Aorta (tissue), 5 donors: ENCODE results near the gene THTPA. TPM values are rescaled to one million over a fixed set of nuclear protein-coding genes. Genes with fewer than 3 reads are reported as not detected.
A peak's percentile ranks its signal among the peaks of the same experiment; 100 is the strongest.

Experiments used
- ATAC-seq: fragments of 200-7000 bp; cut with Tn5 transposase; one replicate; pipeline ENCODE4 v1.9.1; 2022; ENCODE audit warnings: moderate library complexity; ENCODE audit not compliant: low FRiP score
- DNase-seq, 2 donors: peaks; one replicate each; pipeline ENCODE4 v3.0.0-alpha.2; 2020
- H3K27ac ChIP-seq, 2 donors: one replicate each; pipeline ENCODE4 v1.5.1; 2013; ENCODE audit warnings: low read length in 2 of 2, mild to moderate bottlenecking in 2 of 2, moderate library complexity in 2 of 2, control low read depth in 1 of 2, inconsistent platforms in 1 of 2, low read depth in 1 of 2
- H3K27me3 ChIP-seq, 2 donors: one replicate each; pipeline ENCODE4 v1.6.1; 2013; ENCODE audit warnings: control low read depth in 1 of 2, low read length in 1 of 2, mild to moderate bottlenecking in 1 of 2, moderate library complexity in 1 of 2; ENCODE audit not compliant: insufficient read depth in 2 of 2, control insufficient read depth in 1 of 2
- H3K36me3 ChIP-seq, 2 donors: one replicate each; pipeline ENCODE4 v1.6.1; 2013; ENCODE audit warnings: control low read depth in 1 of 2, low read length in 1 of 2, mild to moderate bottlenecking in 1 of 2; ENCODE audit not compliant: insufficient read depth in 2 of 2, control insufficient read depth in 1 of 2
- H3K4me1 ChIP-seq, 2 donors: one replicate each; pipeline ENCODE4 v1.6.1; 2013; ENCODE audit warnings: low read length in 2 of 2, control low read depth in 1 of 2, mild to moderate bottlenecking in 1 of 2, moderate library complexity in 1 of 2; ENCODE audit not compliant: insufficient read depth in 2 of 2, control insufficient read depth in 1 of 2
- H3K4me3 ChIP-seq, 2 donors: one replicate each; pipeline ENCODE4 v1.5.1; 2013; ENCODE audit warnings: low read length in 2 of 2, control low read depth in 1 of 2, mild to moderate bottlenecking in 1 of 2
- H3K9me3 ChIP-seq: one replicate; pipeline ENCODE4 v1.6.1; 2013; ENCODE audit warnings: mild to moderate bottlenecking, low read length; ENCODE audit not compliant: control insufficient read depth
- WGBS, 2 donors: extraction: QIAGEN DNeasy Blood & Tissue Kit; methylation state at CpG; one replicate each; pipeline ENCODE4 v1.1.7; 2013; 5-methylcytosine and 5-hydroxymethylcytosine counted together
- intact Hi-C, 2 donors: fragments of 100-400 bp; cut with DNase I; formaldehyde crosslinking; loops; one replicate each; pipeline versions ENCODE4 v1.14.2 to v1.15.0; 2022
- polyA plus RNA-seq, 2 donors: library from polyadenylated mRNA; stranded (reverse); fragments of 200-250 nt; gene quantifications; one replicate each; pipeline ENCODE4 v1.2.3, GENCODE V29; 2013
- total RNA-seq, 2 donors: library from RNA; stranded (reverse); fragmentation: NEBNext Ultra II Directional; extraction: Animal tissue kit (Norgen Biotek cat#: 25700); gene quantifications; one replicate each; pipeline ENCODE4 v1.2.1, GENCODE V29; 2021
- donor health status: healthy with polysubstance abuse.
- donor health status: Bipolar disorder and iron deficiency.
- donor health status: DM: no; HTN: no; CAD: no.
- donor health status: DM: no; HTN: no; CAD: no.
- donor health status: DM: yes; HTN: yes; CAD: no.

THTPA gene
- total and polyA plus RNA-seq, 4 donors, result 13.0 to 24.0 (median 13.8) TPM

- DNase-seq (no peak), ATAC-seq (no peak)
- Histone ChIP-seq H3K4me3 (no peak overlapping the region), H3K9me3 (no peaks in the 10 kb centered on the region), H3K27me3 (no peaks in the 10 kb centered on the region), H3K27ac (no peak overlapping the region), H3K36me3 (no peaks in the 10 kb centered on the region), H3K4me1 (no peaks in the 10 kb centered on the region)
- WGBS, 2 donors, result 64 to 66% methylated on average over 10 of the region's 10 CpGs
- intact Hi-C loops, result loop anchor here in 1 of 2 donors (5.0 kb wide), 1 partner anchor 64 kb away; no protein-coding TSS in a partner anchor
Observed at GRCh38 chr14:23546450-23547035, 9.5 kb upstream of the THTPA start.

GRCh38 chr14:23547924-23548323 lies 8.1 kb upstream of the THTPA start:
- DNase-seq (no peak), ATAC-seq (no peak)
- H3K27ac ChIP-seq, result no peak overlapping the region
- no peaks in the 10 kb centered on the region for H3K36me3 ChIP-seq
- no peaks in the 10 kb centered on the region for H3K27me3 ChIP-seq
- no peak overlapping the region for H3K4me3 ChIP-seq
- H3K4me1 ChIP-seq, result no peaks in the 10 kb centered on the region
- 73 to 74% methylated on average over 2 of the region's 2 CpGs for WGBS, 2 donors
- H3K9me3 ChIP-seq, result no peaks in the 10 kb centered on the region
- intact Hi-C loops, result loop anchor here in 1 of 2 donors (5.0 kb wide), 1 partner anchor 66 kb away; no protein-coding TSS in a partner anchor

- H3K4me1 ChIP-seq, result no peaks in the 10 kb centered on the region
- H3K36me3 ChIP-seq, result no peaks in the 10 kb centered on the region
- DNase-seq, result no peak
- intact Hi-C loops, result loop anchor here in 1 of 2 donors (5.0 kb wide), 1 partner anchor 66 kb away; no protein-coding TSS in a partner anchor
- WGBS, 2 donors, result 59% methylated on average over 18 of the region's 18 CpGs
- H3K9me3 ChIP-seq, result no peaks in the 10 kb centered on the region
- H3K4me3 ChIP-seq, result no peak overlapping the region
- H3K27ac ChIP-seq, result no peak overlapping the region
- no peak for ATAC-seq
- no peaks in the 10 kb centered on the region for H3K27me3 ChIP-seq
Observed at GRCh38 chr14:23548351-23549318, 7.4 kb upstream of the THTPA start.

GRCh38 chr14:23550131-23550811 lies 5.8 kb upstream of the THTPA start:
- 42 to 46% methylated on average over 12 of the region's 12 CpGs for WGBS, 2 donors
- no peak overlapping the region for H3K27ac ChIP-seq

GRCh38 chr14:23550812-23551265 lies 5.2 kb upstream of the THTPA start:
- Histone ChIP-seq H3K9me3 (no peaks in the 10 kb centered on the region), H3K36me3 (no peaks in the 10 kb centered on the region), H3K27ac (no peak overlapping the region), H3K4me1 (no peaks in the 10 kb centered on the region), H3K4me3 (peak overlapping the region; percentile 52 to 53), H3K27me3 (no peaks in the 10 kb centered on the region)
- intact Hi-C loops, result loop anchor here in 1 of 2 donors (10.0 kb wide), 1 partner anchor 226 kb away; the partner anchor contains the start of gene PABPN1
- ATAC-seq, result peak; percentile 27
- no peak for DNase-seq
- WGBS, 2 donors, result 1% methylated on average over 37 of the region's 37 CpGs

More at GRCh38 chr14:23550131-23550811, 5.8 kb upstream of the THTPA start:
- H3K4me1 ChIP-seq, result no peaks in the 10 kb centered on the region
- no peaks in the 10 kb centered on the region for H3K27me3 ChIP-seq
- ATAC-seq, result peak; percentile 19
- no peaks in the 10 kb centered on the region for H3K9me3 ChIP-seq
- no peaks in the 10 kb centered on the region for H3K36me3 ChIP-seq
- intact Hi-C loops, result loop anchor here in 1 of 2 donors (10.0 kb wide), 1 partner anchor 225 kb away; the partner anchor contains the start of gene PABPN1
- peak overlapping the region in 1 of 2 donors; percentile 53 for H3K4me3 ChIP-seq
- no peak for DNase-seq

GRCh38 chr14:23551266-23552028 lies 4.6 kb upstream of the THTPA start, which contains the start of gene ZFHX2:
Gene ZFHX2 (minus strand): TSS chr14:23551765. CDS start chr14:23535325, 16,440 bp downstream.
- ATAC-seq, result peak; percentile 72
- intact Hi-C loops, result loop anchor here in 1 of 2 donors (10.0 kb wide), 1 partner anchor 227 kb away; the partner anchor contains the start of gene PABPN1
- 1% methylated on average over 32 to 49 of the region's 49 CpGs for WGBS, 2 donors

GRCh38 chr14:23555533-23555881 lies 564 bp upstream of the THTPA start:
- no peak for DNase-seq
- intact Hi-C loops, result loop anchor here in 1 of 2 donors (10.0 kb wide), 1 partner anchor 231 kb away; the partner anchor contains the start of gene PABPN1

More at GRCh38 chr14:23551266-23552028, 4.6 kb upstream of the THTPA start, which contains the start of gene ZFHX2:
- H3K9me3 ChIP-seq, result no peaks in the 10 kb centered on the region
- no peaks in the 10 kb centered on the region for H3K36me3 ChIP-seq
- peak within 1 kb of the TSS; percentile 52 to 53 for H3K4me3 ChIP-seq
- peak; percentile 81 to 93 for DNase-seq
- H3K27me3 ChIP-seq, result no peaks in the 10 kb centered on the region
- H3K4me1 ChIP-seq, result no peaks in the 10 kb centered on the region
- H3K27ac ChIP-seq, result no peak within 1 kb of the TSS

More at GRCh38 chr14:23555533-23555881, 564 bp upstream of the THTPA start:
- peak overlapping the region; percentile 1 to 91 for H3K4me3 ChIP-seq
- ATAC-seq, result no peak
- no peaks in the 10 kb centered on the region for H3K27me3 ChIP-seq
- no peaks in the 10 kb centered on the region for H3K36me3 ChIP-seq
- H3K9me3 ChIP-seq, result no peaks in the 10 kb centered on the region
- WGBS, 2 donors, result 0 to 1% methylated on average over 14 of the region's 14 CpGs
- H3K4me1 ChIP-seq, result no peaks in the 10 kb centered on the region
- H3K27ac ChIP-seq, result peak overlapping the region in 1 of 2 donors; percentile 70
